Smooth muscle cell (in vitro differentiated cells): ENCODE data around the gene ZNF3. TPM values are rescaled to one million over a fixed set of nuclear protein-coding genes. Genes with fewer than 3 reads are reported as not detected.

Experiments
- DNase-seq: peaks from one replicate; lab custom pipeline; 2025; ENCODE audit not compliant: unreplicated experiment; lab: John Stamatoyannopoulos, UW
- H2AFZ ChIP-seq: fragments of 200-600 bp; sonication (generic); 2 replicates; pipeline ENCODE4 v1.6.0; 2016; ENCODE audit warnings: antibody characterized with exemption, low read depth, mild to moderate bottlenecking
- H3F3A ChIP-seq: fragments of 200-600 bp; sonication (generic); 2 replicates; pipeline ENCODE4 v1.6.0; 2017; ENCODE audit warnings: antibody characterized with exemption, low read depth
- H3K27ac ChIP-seq: fragments of 200-600 bp; sonication (generic); 2 replicates; pipeline ENCODE4 v1.5.1; 2016; ENCODE audit warnings: low read depth, mild to moderate bottlenecking
- H3K27me3 ChIP-seq: fragments of 200-600 bp; sonication (generic); 2 replicates; pipeline ENCODE4 v1.6.1; 2016; ENCODE audit warnings: low read depth, mild to moderate bottlenecking
- H3K36me3 ChIP-seq: fragments of 200-600 bp; sonication (generic); 2 replicates; pipeline ENCODE4 v1.5.1; 2016; ENCODE audit warnings: low read depth
- H3K4me1 ChIP-seq: fragments of 200-600 bp; sonication (generic); 2 replicates; pipeline ENCODE4 v1.5.1; 2016; ENCODE audit warnings: low read depth
- H3K4me2 ChIP-seq: fragments of 200-600 bp; sonication (generic); 2 replicates; pipeline ENCODE4 v1.6.0; 2016; ENCODE audit warnings: mild to moderate bottlenecking
- H3K4me3 ChIP-seq: fragments of 200-600 bp; sonication (generic); 2 replicates; pipeline ENCODE4 v1.5.1; 2016; ENCODE audit warnings: mild to moderate bottlenecking
- H3K79me2 ChIP-seq: fragments of 200-600 bp; sonication (generic); 2 replicates; pipeline ENCODE4 v1.6.0; 2016; ENCODE audit warnings: low read depth, mild to moderate bottlenecking
- H3K9ac ChIP-seq: fragments of 200-600 bp; sonication (generic); 2 replicates; pipeline ENCODE4 v1.6.0; 2016; ENCODE audit warnings: low read depth
- H3K9me3 ChIP-seq: fragments of 200-600 bp; sonication (generic); replicated peaks from 2 replicates; pipeline ENCODE4 v1.5.1; 2016; ENCODE audit warnings: low read depth
- H4K20me1 ChIP-seq: fragments of 200-600 bp; sonication (generic); 2 replicates; pipeline ENCODE4 v1.6.0; 2016; ENCODE audit warnings: low read depth
- WGBS: methylation state at CpG from one replicate; pipeline ENCODE4 v1.1.7; 2016; ENCODE audit warnings: low lambda C conversion rate; 5-methylcytosine and 5-hydroxymethylcytosine counted together
- polyA plus RNA-seq: library from polyadenylated mRNA; unstranded; fragments of >200 nt; fragmentation: Nextera tagmentation; extraction: Ambion mirVana; gene quantifications from 2 replicates; pipeline ENCODE4 v1.2.1, GENCODE V29; 2016
- total RNA-seq: library from RNA; depleted of rRNA; stranded (reverse); fragments of >200 nt; gene quantifications from 2 replicates; pipeline ENCODE4 v1.2.3, GENCODE V29; 2014
- TF ChIP-seq, protein P1 (sequence below): fragments of 200-600 bp; sonication (generic); IDR thresholded peaks from 2 replicates; pipeline ENCODE4 v1.5.1; 2017; ENCODE audit warnings: borderline replicate concordance, mild to moderate bottlenecking, antibody characterized with exemption; ENCODE audit not compliant: insufficient read depth, poor library complexity, severe bottlenecking

The ZNF3 gene
- total and polyA plus RNA-seq, 2 experiments from 2014 or later: 21.6 to 22.0 TPM

- H3K27me3 ChIP-seq: no peaks in the 10 kb centered on the region
- H3K79me2 ChIP-seq: no peaks in the 10 kb centered on the region
- no peaks in the 10 kb centered on the region for H3K9me3 ChIP-seq
- TF ChIP-seq, protein P1, sequence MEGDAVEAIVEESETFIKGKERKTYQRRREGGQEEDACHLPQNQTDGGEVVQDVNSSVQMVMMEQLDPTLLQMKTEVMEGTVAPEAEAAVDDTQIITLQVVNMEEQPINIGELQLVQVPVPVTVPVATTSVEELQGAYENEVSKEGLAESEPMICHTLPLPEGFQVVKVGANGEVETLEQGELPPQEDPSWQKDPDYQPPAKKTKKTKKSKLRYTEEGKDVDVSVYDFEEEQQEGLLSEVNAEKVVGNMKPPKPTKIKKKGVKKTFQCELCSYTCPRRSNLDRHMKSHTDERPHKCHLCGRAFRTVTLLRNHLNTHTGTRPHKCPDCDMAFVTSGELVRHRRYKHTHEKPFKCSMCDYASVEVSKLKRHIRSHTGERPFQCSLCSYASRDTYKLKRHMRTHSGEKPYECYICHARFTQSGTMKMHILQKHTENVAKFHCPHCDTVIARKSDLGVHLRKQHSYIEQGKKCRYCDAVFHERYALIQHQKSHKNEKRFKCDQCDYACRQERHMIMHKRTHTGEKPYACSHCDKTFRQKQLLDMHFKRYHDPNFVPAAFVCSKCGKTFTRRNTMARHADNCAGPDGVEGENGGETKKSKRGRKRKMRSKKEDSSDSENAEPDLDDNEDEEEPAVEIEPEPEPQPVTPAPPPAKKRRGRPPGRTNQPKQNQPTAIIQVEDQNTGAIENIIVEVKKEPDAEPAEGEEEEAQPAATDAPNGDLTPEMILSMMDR: no peak
- no peak for DNase-seq
- peaks cover 12% of the 10 kb centered on the region for H3K36me3 ChIP-seq
- WGBS: 97% methylated on average over 11 of the region's 11 CpGs
- H2AFZ ChIP-seq: no peak overlapping the region
- H3K27ac ChIP-seq: no peak overlapping the region
- H3K4me3 ChIP-seq: no peak overlapping the region
- H3K4me1 ChIP-seq: no peaks in the 10 kb centered on the region
- no peak overlapping the region for H3K9ac ChIP-seq
- peaks cover 10% of the 10 kb centered on the region for H3F3A ChIP-seq
- H4K20me1 ChIP-seq: no peaks in the 10 kb centered on the region
- no peak overlapping the region for H3K4me2 ChIP-seq
Observed at GRCh38 chr7:100061518-100062193, 19.9 kb downstream of the ZNF3 start.

GRCh38 chr7:100059251-100059739, 22.2 kb downstream of the ZNF3 start:
- H3K36me3 ChIP-seq: peaks cover 12% of the 10 kb centered on the region
- no peak for DNase-seq
- TF ChIP-seq, protein P1: no peak
- WGBS: 98% methylated on average over 5 of the region's 5 CpGs
- no peaks in the 10 kb centered on the region for H4K20me1 ChIP-seq
- no peak overlapping the region for H2AFZ ChIP-seq
- H3K9ac ChIP-seq: no peak overlapping the region
- no peak overlapping the region for H3K27ac ChIP-seq
- no peak overlapping the region for H3K4me2 ChIP-seq
- H3K79me2 ChIP-seq: peaks cover 2% of the 10 kb centered on the region
- H3K4me1 ChIP-seq: no peaks in the 10 kb centered on the region
- no peaks in the 10 kb centered on the region for H3K9me3 ChIP-seq
- H3K4me3 ChIP-seq: no peak overlapping the region
- no peaks in the 10 kb centered on the region for H3F3A ChIP-seq
- no peaks in the 10 kb centered on the region for H3K27me3 ChIP-seq

GRCh38 chr7:100057006-100057405, 24.5 kb downstream of the ZNF3 start:
- Histone ChIP-seq H3F3A (no peaks in the 10 kb centered on the region), H3K27me3 (no peaks in the 10 kb centered on the region), H2AFZ (no peak overlapping the region), H3K9me3 (no peaks in the 10 kb centered on the region), H3K9ac (no peak overlapping the region), H3K27ac (no peak overlapping the region), H3K4me2 (no peak overlapping the region), H3K4me3 (no peak overlapping the region), H3K36me3 (peaks cover 12% of the 10 kb centered on the region), H3K4me1 (no peaks in the 10 kb centered on the region), H4K20me1 (no peaks in the 10 kb centered on the region), H3K79me2 (peaks cover 17% of the 10 kb centered on the region)
- no peak for DNase-seq
- TF ChIP-seq, protein P1: no peak
- 96% methylated on average over 10 of the region's 10 CpGs for WGBS

GRCh38 chr7:100053215-100053614, 28.3 kb downstream of the ZNF3 start:
- H3F3A ChIP-seq: peaks cover 1% of the 10 kb centered on the region
- no peak overlapping the region for H3K4me2 ChIP-seq
- peaks cover 35% of the 10 kb centered on the region for H3K79me2 ChIP-seq
- no peaks in the 10 kb centered on the region for H3K9me3 ChIP-seq
- no peak overlapping the region for H2AFZ ChIP-seq
- H3K9ac ChIP-seq: no peak overlapping the region
- 88% methylated on average over 3 of the region's 3 CpGs for WGBS
- H3K4me1 ChIP-seq: peaks cover 7% of the 10 kb centered on the region
- no peak overlapping the region for H3K27ac ChIP-seq
- TF ChIP-seq, protein P1: no peak
- H3K4me3 ChIP-seq: no peak overlapping the region
- DNase-seq: no peak
- no peaks in the 10 kb centered on the region for H3K27me3 ChIP-seq
- peaks cover 7% of the 10 kb centered on the region for H3K36me3 ChIP-seq
- no peaks in the 10 kb centered on the region for H4K20me1 ChIP-seq
